ENCODE data around the gene DIRAS1. TPM values are rescaled to one million over a fixed set of nuclear protein-coding genes. Genes with fewer than 3 reads are reported as not detected.

DIRAS1 gene
- total and polyA plus RNA-seq, 3 donors from 2014 or later, result 8.1 to 33.1 (median 22.5) TPM

GRCh38 chr19:2666344-2666994 is 54.7 kb downstream of the DIRAS1 start:
- intact Hi-C loops (cut with DNase I; ENCODE audit: low total_unique reads), result no loop called here
- TF ChIP-seq CTCF (IDR thresholded peaks at IDR 0.05) (no peak), POLR2A (IDR thresholded peaks at IDR 0.05) (no peak)
- H3K4me3 ChIP-seq, result no peak overlapping the region
- no peaks in the 10 kb centered on the region for H3K9me3 ChIP-seq
- DNase-seq, result no peak
- no peak overlapping the region for H3K27ac ChIP-seq
- H3K27me3 ChIP-seq, result no peaks in the 10 kb centered on the region
- WGBS, 2 donors, result 68 to 77% methylated on average over 7 to 9 of the region's 9 CpGs
- no peaks in the 10 kb centered on the region for H3K36me3 ChIP-seq (ENCODE audit: low read depth, missing control alignments)
- H3K4me1 ChIP-seq, result no peaks in the 10 kb centered on the region

GRCh38 chr19:2665103-2665502 is 56.1 kb downstream of the DIRAS1 start:
- H3K9me3 ChIP-seq, result no peaks in the 10 kb centered on the region
- H3K27ac ChIP-seq, result peak overlapping the region in 1 of 2 donors; percentile 61
- H3K4me1 ChIP-seq, result no peaks in the 10 kb centered on the region
- no peak overlapping the region for H3K4me3 ChIP-seq
- intact Hi-C loops (cut with DNase I; ENCODE audit: low total_unique reads), result no loop called here
- 84 to 88% methylated on average over 6 to 11 of the region's 11 CpGs for WGBS, 2 donors
- no peak for DNase-seq
- no peaks in the 10 kb centered on the region for H3K27me3 ChIP-seq
- H3K36me3 ChIP-seq (ENCODE audit: low read depth, missing control alignments), result no peaks in the 10 kb centered on the region
- TF ChIP-seq POLR2A (IDR thresholded peaks at IDR 0.05), result no peak
- no peak for TF ChIP-seq CTCF (IDR thresholded peaks at IDR 0.05)

Other genes starting within 250 kb of the DIRAS1 start
- 10 to 100 TPM; 30.5 to 59.7 TPM for gene GADD45B, start 245.2 kb downstream of the DIRAS1 start, total RNA-seq
- gene GADD45B, start 245.2 kb downstream of the DIRAS1 start, polyA plus RNA-seq (ENCODE audit: insufficient read depth, low read depth, low replicate concordance), result 16.9 TPM
- gene GNG7, start 18.7 kb downstream of the DIRAS1 start, total RNA-seq, result 10 to 100 TPM; 25.3 to 38.7 TPM
- gene GNG7, start 18.7 kb downstream of the DIRAS1 start, polyA plus RNA-seq (ENCODE audit: insufficient read depth, low read depth, low replicate concordance), result 16.9 TPM
- 100 to 1,000 TPM; 126 to 160 TPM for gene SLC39A3, start 18.6 kb upstream of the DIRAS1 start, total RNA-seq
- gene SLC39A3, start 18.6 kb upstream of the DIRAS1 start, polyA plus RNA-seq (ENCODE audit: insufficient read depth, low read depth, low replicate concordance), result 198 TPM
- 100 to 1,000 TPM in 1 of 2 donors, 10 to 100 TPM in 1; 93.9 to 100 TPM for gene SGTA, start 61.9 kb upstream of the DIRAS1 start, total RNA-seq
- 99.6 TPM for gene SGTA, start 61.9 kb upstream of the DIRAS1 start, polyA plus RNA-seq (ENCODE audit: insufficient read depth, low read depth, low replicate concordance)
- 100 to 1,000 TPM; 111 to 134 TPM for gene THOP1, start 64.1 kb upstream of the DIRAS1 start, total RNA-seq
- 166 TPM for gene THOP1, start 64.1 kb upstream of the DIRAS1 start, polyA plus RNA-seq (ENCODE audit: insufficient read depth, low read depth, low replicate concordance)
- 1 to 10 TPM; 9.3 to 9.4 TPM for gene ZNF554, start 98.5 kb upstream of the DIRAS1 start, total RNA-seq
- 6.9 TPM for gene ZNF554, start 98.5 kb upstream of the DIRAS1 start, polyA plus RNA-seq (ENCODE audit: insufficient read depth, low read depth, low replicate concordance)
- gene ZNF555, start 120.1 kb upstream of the DIRAS1 start, total RNA-seq, result 1 to 10 TPM; 7.1 to 8.5 TPM
- 7.2 TPM for gene ZNF555, start 120.1 kb upstream of the DIRAS1 start, polyA plus RNA-seq (ENCODE audit: insufficient read depth, low read depth, low replicate concordance)
- gene ZNF556, start 146.0 kb upstream of the DIRAS1 start, total RNA-seq, result 1 to 10 TPM; 2.3 to 2.4 TPM
- gene ZNF556, start 146.0 kb upstream of the DIRAS1 start, polyA plus RNA-seq (ENCODE audit: insufficient read depth, low read depth, low replicate concordance), result 1.9 TPM
- gene ZNF57, start 179.6 kb upstream of the DIRAS1 start, total RNA-seq, result 10 to 100 TPM; 21.9 to 27.0 TPM
- gene ZNF57, start 179.6 kb upstream of the DIRAS1 start, polyA plus RNA-seq (ENCODE audit: insufficient read depth, low read depth, low replicate concordance), result 26.4 TPM
- 10 to 100 TPM in 1 of 2 donors, 1 to 10 TPM in 1; 4.8 to 10.7 TPM for gene ZNF77, start 223.6 kb upstream of the DIRAS1 start, total RNA-seq
- 5.6 TPM for gene ZNF77, start 223.6 kb upstream of the DIRAS1 start, polyA plus RNA-seq (ENCODE audit: insufficient read depth, low read depth, low replicate concordance)

Measured in testis (tissue), 3 donors.